Measurements from ENCODE around the gene CBX4. TPM values are rescaled to one million over a fixed set of nuclear protein-coding genes. Genes with fewer than 3 reads are reported as not detected.

The CBX4 gene
- total and polyA plus RNA-seq, 2 of the 13 experiments (the other 11 are each of a cell fraction or from before 2014, with no cell fraction given) = 25.8 to 50.8 TPM

GRCh38 chr17:79808763-79809529, 30.3 kb downstream of the CBX4 start (continued):
- no peak for TF ChIP-seq ETS1 (CRISPR knock-in tag; IDR thresholded peaks at IDR 0.05)
- no peak; the same call in 1 of the 2 replicates for TF ChIP-seq PITX1 (CRISPR knock-in tag; IDR thresholded peaks at IDR 0.05)
- no peak for TF ChIP-seq REST (IDR thresholded peaks at IDR 0.05; ENCODE audit: borderline replicate concordance in 1 of 2, low read depth in 1 of 2, low read length in 2 of 2)
- no peak for TF ChIP-seq TAF15 (IDR thresholded peaks at IDR 0.05; ENCODE audit: low read depth, low read length, poor library complexity, severe bottlenecking)
- TF ChIP-seq HHEX (CRISPR knock-in tag; IDR thresholded peaks at IDR 0.05) = no peak
- TF ChIP-seq ZKSCAN1 (IDR thresholded peaks at IDR 0.05; ENCODE audit: low read length) = peak; percentile 69; the same call in 1 of the 2 replicates
- no peak for TF ChIP-seq ZFP36 (IDR thresholded peaks at IDR 0.05; ENCODE audit: borderline replicate concordance, low read depth, low read length, partially characterized antibody)
- TF ChIP-seq ZNF652 (CRISPR knock-in tag; IDR thresholded peaks at IDR 0.05; ENCODE audit: borderline replicate concordance, low read depth) = no peak
- TF ChIP-seq ZNF382 (CRISPR knock-in tag; IDR thresholded peaks at IDR 0.05; ENCODE audit: borderline replicate concordance) = no peak
- TF ChIP-seq ZNF510 (CRISPR knock-in tag; IDR thresholded peaks at IDR 0.05; ENCODE audit: low read depth) = 0 out of 2 replicates have a peak, but pooled peaks have one; percentile 32
- TF ChIP-seq, protein P1, sequence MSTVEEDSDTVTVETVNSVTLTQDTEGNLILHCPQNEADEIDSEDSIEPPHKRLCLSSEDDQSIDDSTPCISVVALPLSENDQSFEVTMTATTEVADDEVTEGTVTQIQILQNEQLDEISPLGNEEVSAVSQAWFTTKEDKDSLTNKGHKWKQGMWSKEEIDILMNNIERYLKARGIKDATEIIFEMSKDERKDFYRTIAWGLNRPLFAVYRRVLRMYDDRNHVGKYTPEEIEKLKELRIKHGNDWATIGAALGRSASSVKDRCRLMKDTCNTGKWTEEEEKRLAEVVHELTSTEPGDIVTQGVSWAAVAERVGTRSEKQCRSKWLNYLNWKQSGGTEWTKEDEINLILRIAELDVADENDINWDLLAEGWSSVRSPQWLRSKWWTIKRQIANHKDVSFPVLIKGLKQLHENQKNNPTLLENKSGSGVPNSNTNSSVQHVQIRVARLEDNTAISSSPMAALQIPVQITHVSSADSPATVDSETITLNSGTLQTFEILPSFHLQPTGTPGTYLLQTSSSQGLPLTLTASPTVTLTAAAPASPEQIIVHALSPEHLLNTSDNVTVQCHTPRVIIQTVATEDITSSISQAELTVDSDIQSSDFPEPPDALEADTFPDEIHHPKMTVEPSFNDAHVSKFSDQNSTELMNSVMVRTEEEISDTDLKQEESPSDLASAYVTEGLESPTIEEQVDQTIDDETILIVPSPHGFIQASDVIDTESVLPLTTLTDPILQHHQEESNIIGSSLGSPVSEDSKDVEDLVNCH (CRISPR knock-in tag; IDR thresholded peaks at IDR 0.05) = 0 out of 2 replicates have a peak, but pooled peaks have one; percentile 43
- TF ChIP-seq MIER3 (CRISPR knock-in tag; IDR thresholded peaks at IDR 0.05; ENCODE audit: borderline replicate concordance) = no peak
- no peak for TF ChIP-seq ZNF891 (CRISPR knock-in tag; IDR thresholded peaks at IDR 0.05)
- TF ChIP-seq SP140L (CRISPR knock-in tag; IDR thresholded peaks at IDR 0.05; ENCODE audit: borderline replicate concordance) = no peak
- TF ChIP-seq SNAPC4 (CRISPR knock-in tag; IDR thresholded peaks at IDR 0.05) = no peak
- TF ChIP-seq NPAS2 (CRISPR knock-in tag; IDR thresholded peaks at IDR 0.05; ENCODE audit: borderline replicate concordance) = no peak
